ENCODE measurements around the gene ZDHHC14.
A peak's percentile ranks its signal among the peaks of the same experiment; 100 is the strongest.
"Not testable (repeated sequence)": the region's sequence is repeated elsewhere in the genome, so short reads cannot be mapped to it uniquely, and the experiment has no call there.

The ZDHHC14 gene
- 1.9 to 8.4 (median 3.9) reads per million in 18 experiments for total RNA-seq

DNA sequence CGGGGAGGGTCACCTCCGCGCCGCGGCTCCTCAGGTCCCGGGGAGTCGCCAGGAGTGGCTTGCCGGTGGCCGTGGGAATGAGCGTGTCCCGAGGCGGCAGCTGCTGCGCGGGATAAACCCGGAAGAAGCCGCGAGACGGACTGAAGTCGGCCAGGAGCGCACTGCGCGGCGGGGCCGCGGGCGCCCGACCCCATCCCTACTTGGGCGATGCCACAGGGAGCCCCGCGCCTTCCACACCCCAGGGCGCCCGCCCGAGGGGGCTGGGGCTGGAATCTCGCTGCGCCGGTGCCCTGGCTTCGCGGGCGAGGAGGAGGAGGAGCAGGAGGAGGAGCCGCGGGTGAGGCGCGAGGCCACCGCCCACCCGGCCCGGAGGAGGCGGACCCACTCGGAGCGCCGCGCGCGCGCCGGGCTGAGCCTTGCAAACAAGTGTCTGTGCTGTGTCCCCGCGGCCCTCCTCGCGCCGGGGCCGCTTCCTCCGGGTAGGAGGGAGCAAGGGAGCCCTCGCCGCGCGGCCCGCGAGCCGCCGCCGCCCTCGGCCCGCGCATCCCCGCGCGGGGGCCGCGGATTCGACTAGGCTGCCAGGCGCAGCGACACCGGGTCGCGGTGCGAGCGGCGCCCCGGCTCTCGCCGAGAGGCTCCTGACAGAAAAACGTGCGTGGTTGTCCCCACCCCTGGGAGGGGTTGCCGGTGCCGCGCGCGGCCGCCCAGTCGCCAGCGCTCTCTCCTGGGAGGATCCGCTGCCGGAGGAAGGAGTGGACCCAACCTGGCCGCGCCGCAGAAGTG is at the start of gene ZDHHC14:
Gene ZDHHC14 (plus strand): TSS at position 412 of the 783 bp plus-strand sequence.
- DNase-seq, result peak; percentile 86 to 93

DNA sequence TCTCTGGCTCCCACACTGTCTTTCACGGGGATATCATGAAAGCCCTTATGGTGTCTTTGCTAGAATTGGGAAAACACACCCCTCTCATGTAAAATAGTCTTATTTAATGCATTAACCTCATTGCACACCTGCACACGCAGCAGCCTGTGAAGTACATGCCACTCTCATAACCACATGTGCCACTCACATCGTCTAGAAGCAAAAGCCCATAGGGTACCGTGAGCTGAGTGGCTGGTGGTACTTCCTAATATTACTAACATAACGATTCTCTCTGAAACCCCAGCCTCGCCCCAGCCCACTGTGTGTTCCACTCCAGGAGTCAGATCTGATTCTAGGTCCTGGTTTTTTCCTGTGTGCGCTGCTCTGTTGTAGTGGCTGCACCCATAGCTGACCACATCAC is 48.2 kb upstream of the ZDHHC14 start:
- DNase-seq, result no peak

DNA sequence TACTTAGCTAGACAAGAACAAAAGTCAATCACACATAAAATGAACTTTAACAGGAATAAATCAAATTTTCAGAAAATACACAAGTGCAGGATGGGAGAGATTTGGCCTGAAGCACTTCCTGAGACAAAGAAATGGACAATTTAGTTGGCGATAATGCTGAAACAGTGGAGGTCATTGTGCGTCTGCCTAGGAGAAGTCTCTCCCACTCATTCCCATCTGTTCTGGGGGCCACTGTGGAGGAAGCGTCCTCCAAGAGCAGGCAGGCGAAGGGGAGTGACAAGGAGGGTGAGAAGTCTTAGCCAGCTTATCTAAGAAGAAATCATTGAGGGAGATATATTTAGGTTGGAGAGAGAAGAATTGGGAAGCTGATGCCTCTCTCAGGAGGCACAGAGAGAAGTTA is 47.5 kb upstream of the ZDHHC14 start:
- no peak for DNase-seq

DNA sequence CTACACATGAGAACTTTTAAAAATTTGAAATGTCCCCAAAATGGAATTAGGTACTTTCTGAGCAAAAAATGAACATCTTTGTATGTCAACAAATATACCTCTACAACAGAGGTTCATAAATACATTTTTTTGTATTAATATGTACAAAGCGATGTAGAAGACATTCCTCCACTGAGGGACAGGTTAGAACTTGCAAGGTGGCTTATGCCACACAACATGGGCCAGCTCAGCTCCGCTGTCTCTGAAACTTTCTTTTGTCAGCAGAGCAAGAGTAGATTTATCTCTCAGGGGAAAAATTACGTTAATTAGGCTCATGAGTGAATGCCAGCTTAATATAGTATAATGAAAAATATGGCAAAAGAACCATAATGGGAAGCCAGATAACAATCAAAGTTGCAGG is 47.0 kb upstream of the ZDHHC14 start:
- DNase-seq, result no peak

DNA sequence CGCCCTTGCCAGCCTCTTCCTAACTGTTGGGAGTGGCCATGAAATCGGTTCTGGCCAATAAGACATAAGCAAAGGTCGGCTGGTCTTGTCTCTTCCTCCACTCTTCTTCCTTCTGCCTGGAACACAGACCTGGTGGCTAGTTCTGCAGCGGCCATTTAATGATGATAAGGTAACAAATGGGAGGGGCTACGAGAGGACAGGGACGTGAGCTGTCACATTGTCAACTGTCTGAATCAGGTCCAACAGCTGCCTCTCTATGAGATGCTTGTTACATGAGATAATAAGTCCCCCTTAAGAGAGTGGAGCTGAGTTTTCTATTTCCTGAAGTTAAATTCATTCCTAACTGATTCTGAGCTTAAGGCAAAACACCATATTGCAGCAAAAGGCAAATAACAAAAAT is 45.2 kb upstream of the ZDHHC14 start:
- DNase-seq, result no peak

DNA sequence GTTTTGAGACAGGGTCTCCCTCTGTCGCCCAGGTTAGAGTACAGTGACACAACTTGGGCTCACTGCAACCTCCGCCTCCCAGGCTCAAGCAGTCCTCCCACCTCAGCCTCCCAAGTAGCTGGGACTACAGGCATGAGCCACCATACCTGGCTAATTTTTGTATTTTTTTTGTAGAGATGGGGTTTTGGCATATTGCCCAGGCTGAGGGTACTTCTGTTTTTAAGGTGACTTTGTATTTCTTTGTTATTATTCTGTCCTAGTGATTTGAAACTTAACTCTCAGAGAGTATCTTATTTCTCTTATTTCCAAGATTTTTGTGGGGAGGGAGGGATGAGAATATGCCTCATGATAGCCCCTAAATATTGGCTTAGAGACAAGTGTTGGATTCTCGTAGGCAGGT is 43.7 kb upstream of the ZDHHC14 start:
- not testable (repeated sequence) for DNase-seq

DNA sequence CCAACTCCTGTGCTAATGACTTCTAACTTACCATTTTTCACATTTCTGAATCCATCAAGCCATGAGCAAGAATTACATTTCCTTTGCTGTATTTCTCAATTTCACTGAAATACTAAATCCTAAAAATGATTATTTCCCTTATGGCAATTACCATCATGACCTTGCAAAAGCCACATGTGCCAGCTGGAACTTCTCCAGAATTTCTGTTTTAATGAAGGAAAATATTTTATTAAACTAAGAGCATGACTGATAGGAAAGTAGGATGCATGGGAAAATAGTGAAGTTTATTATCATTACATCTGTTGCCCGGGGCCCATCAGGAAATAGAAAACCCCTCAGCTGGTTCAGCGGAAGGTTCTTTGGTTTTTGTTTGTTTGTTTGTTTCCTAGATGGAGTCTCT is 43.2 kb upstream of the ZDHHC14 start:
- no peak for DNase-seq

DNA sequence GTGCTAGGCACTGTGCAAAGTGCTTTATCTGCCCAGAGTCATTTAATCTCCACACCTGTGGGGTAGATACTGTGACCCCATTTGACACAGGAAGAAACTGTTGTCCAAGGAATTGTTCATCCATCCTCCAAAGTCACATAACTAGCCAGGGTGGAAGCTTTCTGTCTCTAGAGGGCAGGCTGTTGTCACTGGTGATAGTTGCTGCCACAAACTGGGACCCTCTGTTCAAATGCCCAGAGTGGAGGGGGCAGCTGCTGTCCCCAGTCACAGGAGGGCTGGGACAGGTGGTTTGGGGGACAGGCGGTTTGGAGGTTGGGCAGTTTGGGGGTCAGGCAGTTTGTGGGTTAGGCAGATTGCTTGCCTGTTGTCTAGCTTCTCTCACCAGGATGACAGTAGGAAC is 41.6 kb upstream of the ZDHHC14 start:
- no peak for DNase-seq

DNA sequence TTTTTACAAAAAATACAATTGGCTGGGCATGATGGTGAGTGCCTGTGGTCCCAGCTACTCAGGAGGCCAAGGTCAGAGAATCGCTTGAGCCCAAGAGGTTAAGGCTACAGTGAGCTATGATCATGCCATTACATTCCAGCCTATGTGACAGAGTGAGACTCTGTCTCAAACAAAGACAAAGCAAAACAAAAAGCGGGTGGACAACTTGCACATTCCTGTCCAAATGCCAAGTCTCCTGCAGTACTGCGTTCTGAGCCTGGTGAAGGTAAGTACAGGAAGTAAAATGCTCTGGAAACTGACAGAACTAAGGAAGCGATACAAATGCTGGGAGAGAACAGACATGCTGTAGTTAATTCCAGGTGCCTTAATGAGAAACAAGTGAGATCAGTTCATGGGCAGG is 37.3 kb upstream of the ZDHHC14 start:
- no peak for DNase-seq

DNA sequence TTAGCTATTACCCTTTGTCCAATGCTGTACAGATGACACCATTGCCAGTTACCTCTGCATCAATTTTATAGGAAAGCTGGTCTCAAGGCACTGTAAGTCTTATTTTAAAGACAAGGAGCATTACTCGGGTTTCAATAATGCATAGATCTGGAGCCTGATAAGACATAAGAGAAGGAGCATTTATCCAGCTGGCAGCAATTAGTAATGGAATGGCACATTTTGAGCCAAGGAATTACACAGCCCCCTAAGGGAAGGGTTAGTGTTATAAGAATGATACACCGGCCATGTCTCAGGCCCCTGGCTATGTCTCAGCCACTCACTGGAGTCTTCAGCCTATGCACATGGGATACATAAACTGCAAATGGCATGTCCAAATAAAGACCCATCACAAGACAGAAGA is 34.6 kb upstream of the ZDHHC14 start:
- DNase-seq, result no peak

DNA sequence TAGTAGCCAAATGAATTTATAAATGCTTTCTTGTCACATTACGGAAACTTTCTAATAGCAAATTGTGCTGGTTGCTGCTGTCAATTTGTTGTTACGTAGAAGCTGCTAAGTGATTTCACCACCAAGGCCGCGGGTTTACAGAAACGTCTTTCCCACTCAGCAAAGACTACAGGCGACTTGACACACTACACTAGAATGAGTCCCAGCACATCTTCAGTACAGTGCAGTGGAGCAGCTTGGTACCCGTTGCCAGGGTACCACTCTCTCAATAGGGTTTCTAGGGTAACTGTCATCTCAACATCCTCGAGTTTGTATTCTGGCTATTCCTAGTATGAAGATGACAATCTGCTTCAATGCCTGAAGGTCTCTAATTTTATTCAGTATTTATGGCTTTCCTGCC is 22.7 kb upstream of the ZDHHC14 start:
- no peak for DNase-seq

DNA sequence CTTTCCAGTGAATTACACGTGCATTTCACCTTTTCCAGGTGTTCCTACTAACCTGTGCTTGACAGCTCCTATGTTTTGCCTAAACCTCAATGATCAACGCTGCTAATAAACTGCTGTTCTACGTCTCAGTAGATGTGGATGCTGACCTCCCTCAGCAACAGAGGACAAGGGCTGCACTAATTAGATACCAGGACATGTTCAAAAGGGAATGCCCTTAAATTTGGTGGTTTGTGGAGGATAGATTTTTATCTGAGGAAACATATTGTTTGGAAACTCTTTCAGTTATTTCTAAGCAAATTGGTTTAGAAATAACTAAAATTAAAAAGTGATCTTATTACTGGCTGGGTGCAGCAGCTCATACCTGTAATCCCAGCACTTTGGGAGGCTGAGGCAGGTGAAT is 19.1 kb upstream of the ZDHHC14 start:
- no peak for DNase-seq

DNA sequence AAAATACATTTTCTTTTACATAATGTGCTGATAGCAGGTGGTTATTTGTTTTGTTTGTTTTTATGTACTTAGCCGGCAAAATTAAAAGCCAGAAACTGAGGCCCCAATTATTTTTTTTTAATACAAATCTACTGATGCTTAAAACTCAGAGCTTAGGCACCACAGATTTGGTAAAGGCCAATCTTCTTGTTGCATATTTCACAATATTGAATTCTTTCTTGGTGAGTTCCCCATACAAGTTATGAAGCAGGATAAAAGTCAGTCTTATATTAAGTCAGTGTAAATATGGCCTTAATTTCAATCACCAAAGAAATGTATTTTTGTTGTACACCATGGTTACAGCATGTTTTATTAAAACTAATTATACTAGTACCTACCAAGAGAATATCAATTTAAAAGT is 16.3 kb upstream of the ZDHHC14 start:
- no peak for DNase-seq

DNA sequence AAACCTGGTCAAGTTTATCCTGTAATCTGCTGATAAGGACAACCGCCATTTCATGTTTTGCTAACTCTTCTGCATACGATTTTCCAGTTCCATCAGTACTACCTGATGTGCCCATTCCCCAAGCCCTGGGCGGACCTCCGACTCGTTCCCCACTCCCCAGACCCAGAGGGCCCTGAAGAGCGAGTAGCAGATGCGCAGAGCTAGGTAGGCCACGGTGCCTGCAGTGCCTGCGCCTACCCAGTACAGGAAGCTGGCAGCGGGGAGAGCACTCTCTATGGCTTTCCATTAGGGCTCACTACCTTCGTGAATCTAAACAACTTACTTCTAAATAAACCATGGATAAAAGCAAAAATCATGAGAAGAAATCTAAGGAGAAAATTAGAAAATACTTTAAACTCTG is 14.3 kb upstream of the ZDHHC14 start:
- no peak for DNase-seq

DNA sequence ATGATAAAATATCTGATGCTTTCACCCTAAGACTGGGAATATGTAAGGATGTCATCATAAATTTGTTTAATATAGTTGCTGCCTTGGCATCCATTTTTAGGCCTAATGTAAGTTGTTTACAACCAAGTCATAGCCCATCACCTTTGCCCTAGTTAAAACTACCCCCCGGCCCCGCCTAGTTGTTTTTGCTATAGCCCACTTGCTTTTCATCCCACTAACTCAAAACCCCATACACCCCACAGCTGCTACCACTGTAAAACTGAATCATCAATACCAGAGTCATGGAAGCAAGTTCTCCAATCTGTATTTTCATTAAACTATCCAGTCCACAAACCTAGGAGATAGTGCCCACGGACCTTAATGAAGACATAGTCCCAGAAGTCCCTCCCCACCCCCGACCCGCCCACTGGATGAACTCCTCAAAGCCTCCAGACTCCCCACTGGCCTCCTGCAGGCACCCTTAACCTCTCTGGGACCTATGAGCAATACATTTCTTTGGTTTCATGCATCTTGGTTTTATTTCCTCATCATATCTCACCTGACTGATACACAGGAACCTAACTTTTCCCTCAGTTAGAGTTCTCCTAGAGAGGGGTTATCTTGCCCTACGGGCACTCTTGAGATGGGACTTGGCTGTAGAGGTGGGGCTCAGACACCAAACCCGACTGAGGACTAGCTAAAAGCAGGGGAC is 12.5 kb upstream of the ZDHHC14 start:
- DNase-seq, result no peak

DNA sequence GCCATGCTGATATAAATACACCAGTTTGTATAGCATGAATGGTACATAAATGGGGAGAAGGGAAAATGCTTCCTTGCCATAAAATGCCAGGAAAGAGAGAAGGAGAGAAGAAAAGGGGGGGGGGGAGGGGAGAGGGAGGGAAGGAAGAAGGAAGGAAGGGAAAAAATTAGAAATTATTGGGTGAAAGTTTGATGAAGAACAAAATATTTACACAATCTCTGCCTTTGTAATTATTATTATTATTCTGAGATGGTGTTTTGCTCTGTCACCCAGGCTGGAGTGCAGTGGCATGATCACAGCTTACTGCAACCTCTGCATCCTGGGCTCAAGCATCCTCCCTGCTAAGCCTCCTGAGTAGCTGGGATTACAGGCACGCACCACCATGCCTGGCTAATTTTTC is 10.2 kb upstream of the ZDHHC14 start:
- no peak for DNase-seq

DNA sequence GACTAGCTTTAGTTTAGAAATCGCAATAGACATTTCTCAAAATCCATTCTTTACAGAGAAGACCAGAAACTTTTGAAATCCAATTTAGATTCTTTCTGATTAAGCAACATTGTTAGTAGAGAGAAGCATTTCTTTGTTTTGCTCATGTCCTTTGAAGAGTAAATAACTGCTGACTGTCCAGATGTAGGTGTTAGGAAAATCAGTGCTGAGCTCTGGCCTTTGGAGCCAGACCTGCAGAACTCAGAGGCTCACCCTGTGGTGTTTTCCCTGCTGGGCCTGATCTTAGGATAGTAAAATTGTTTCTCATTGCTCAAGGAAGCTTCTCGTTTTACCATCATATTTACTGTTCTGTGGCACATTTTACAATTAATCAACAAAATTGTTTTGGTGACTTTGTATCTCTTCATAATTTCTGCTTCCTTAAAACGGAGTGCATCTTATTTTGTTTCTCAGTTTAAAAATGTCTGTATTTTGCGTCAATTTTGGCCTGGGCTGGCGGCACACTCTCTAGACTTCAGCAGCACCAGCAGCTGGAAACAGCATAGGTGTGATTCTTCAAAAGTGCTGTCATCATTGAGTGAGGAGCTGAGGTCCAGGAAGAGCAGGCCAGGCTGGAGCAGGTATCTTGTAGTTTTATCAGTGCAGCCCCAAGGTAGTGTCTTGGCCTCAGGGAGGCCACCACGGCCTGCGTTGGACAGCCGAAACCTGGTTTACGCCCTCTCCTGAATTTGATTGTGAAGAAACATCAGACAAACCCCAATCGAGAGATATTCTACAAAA is 8.3 kb upstream of the ZDHHC14 start:
- no peak for DNase-seq

DNA sequence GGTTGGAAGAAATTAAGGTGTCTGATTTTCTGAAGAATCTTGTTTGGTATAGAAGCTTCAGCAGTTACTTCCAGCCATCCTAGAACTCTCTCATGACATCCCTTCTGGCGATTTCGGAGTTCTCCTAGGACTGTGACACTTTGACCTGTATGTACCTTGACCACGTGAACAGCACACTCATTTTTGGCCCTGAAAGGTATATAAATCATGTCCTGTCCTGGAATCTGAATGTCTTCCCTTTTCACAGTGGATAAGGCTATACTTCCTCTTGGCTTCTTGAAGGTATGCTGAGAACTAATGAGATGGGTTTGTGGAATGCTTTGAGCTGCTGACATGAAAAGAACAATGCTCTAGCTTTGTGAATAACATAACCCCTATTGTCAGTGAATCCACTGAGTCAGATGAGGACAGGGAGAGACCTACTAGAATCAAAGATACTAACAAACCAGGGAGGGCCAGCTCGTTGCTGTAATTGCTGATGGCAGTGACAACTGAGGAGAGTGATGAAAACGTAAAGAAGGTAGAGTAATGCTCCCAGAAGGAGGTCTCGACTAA is 6.0 kb upstream of the ZDHHC14 start:
- no peak for DNase-seq

DNA sequence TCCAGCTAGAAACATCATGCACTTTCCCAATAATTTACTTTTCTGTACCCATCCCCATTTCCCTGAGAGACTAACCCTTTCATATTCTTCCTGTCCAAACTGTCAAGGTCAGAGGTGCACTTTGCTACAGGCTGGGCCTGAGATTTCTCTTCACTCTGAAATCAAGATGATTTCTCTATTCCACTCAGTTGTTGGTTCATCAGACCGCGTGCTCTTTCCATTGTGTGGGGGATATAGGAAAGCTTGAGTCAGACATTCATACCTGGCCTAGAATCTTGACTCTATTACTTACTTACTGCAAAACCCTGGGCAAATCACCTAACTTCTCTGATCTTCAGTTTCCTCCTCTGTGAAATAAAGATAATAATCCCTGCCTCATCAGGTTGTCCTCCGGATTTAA is 4.7 kb upstream of the ZDHHC14 start:
- DNase-seq, result no peak

DNA sequence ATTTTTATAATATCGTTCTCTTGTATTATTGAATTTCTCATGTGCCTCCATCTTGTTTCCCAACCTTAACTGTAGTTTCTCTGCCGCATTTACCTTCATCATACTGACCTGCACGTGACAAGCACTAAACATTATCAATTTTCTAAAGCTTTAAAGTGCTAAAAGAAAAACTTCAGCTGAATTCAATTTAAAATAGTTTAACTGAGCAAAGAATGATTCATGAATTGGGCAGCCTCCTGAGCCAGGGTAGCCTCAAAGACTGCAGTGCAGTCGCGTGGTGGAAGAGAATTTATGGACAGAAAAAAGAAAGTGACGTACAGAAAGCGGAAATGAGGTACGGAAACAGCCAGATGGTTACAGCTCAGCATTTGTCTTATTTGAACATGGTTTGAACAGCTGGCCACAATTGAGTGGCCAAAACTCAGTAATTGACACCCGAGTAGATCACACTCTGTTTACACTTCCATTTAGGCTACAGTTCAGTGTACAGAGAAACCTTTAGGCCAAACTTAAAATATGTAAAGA is 4.2 kb upstream of the ZDHHC14 start:
- no peak for DNase-seq

DNA sequence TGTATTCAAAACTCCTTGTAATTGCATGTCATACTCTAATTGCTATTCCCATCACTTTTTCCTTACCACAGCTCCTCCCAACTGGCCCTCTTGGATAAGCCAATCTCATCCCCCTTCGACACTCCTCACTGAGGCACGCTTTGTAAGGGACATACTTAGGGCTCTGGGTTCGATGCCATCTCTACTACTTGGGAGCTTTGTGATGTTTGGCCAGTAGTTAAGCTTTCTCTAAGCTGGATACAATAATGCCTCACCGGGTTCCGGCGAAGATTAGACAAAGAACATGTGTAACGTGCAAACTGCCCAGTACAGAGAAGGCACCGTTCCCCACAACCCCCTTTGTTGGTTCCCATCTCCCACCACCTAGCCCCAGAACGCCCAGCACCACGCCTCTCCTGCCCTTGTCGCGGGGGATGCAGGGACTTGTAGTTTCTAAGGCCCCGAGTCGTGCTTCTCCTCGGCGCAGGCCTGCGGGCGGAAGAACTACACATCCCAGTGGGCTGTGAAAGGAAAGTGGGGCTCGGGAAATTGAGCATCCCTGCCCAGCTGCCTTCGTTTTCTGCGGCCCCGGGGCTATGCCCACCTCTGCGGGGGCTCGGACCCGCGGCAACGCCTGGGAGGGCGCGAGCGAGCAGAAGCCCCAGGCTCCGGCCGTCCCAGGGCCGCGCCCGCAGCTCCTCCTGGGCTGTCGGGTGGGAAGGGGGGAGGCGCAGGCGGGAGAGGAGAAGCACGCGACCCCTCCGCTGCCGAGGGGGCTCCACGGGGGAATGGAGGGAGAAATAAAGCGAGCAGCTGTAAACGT is 1.1 kb upstream of the ZDHHC14 start:
- peak; percentile 90 to 93 for DNase-seq

DNA sequence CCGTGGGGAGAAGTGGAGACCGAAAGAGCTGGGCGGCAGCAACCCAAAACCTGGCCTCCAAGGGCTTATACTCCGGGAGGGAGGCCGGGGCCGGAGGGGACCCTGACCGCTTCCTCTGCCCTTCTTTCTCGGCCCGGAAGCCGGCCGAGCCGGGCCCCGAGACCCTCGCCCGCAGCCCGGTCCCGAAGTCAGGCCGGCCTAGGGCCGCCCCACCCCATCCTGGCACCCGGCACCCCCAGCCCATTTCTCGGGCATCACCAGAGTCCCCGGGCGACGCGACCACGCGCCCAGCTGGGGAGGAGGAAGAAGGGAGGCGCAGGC is 572 bp upstream of the ZDHHC14 start:
- no peak for DNase-seq
